HCT116 (cell line): ENCODE measurements around the gene GCGR. TPM values are rescaled to one million over a fixed set of nuclear protein-coding genes. Genes with fewer than 3 reads are reported as not detected.

ENCODE experiments used
- ATAC-seq: fragments of 200-7000 bp; cut with Tn5 transposase; 2 replicates; pipeline ENCODE4 v1.9.1; 2020; ENCODE audit warnings: mild to moderate bottlenecking, moderate library complexity
- BruUV-seq: library from RNA; stranded (reverse); fragments of 400-500 nt; replicated peaks from 2 replicates; lab custom pipeline; 2021; lab: Mats Ljungman, UMichigan
- CTCF ChIA-PET: fragments of 300-600 bp; sonication (Branson Sonifier 250); formaldehyde crosslinking; loops from one replicate; lab custom pipeline; 2021; ENCODE audit warnings: antibody characterized with exemption; lab: Charles Lee
- POLR2A ChIA-PET: fragments of 300-600, 350-600 bp; sonication (Branson Sonifier 250); formaldehyde crosslinking; loops from one replicate; lab custom pipeline; 2021; ENCODE audit warnings: antibody characterized with exemption; lab: Charles Lee
- RAD21 ChIA-PET, 2 experiments: fragments of 300-600 bp; sonication (Branson Sonifier 250); formaldehyde crosslinking; loops; one replicate each; lab custom pipeline; 2023; ENCODE audit warnings: low total read pairs in 2 of 2; ENCODE audit not compliant: uncharacterized antibody in 2 of 2, unreplicated experiment in 2 of 2, low non-redundant PET in 1 of 2; lab: Charles Lee
- DNase-seq: peaks from one replicate; pipeline ENCODE4 v3.0.0-alpha.2; 2010; ENCODE audit warnings: low read depth, low spot score
- H2AFZ ChIP-seq: fragments of 200-600 bp; shearing (Covaris generic), sonication (generic); 2 replicates; pipeline ENCODE4 v1.6.1; 2017; ENCODE audit warnings: low read depth, mixed run types, mixed read lengths, antibody characterized with exemption, low read length; ENCODE audit not compliant: poor library complexity, severe bottlenecking
- H3K27ac ChIP-seq: 2 replicates; pipeline ENCODE4 v1.5.1; 2012; ENCODE audit warnings: low read depth, low read length
- H3K27me3 ChIP-seq: fragments of 200-600 bp; sonication (generic); 2 replicates; pipeline ENCODE4 v1.6.1; 2016; ENCODE audit warnings: mixed run types, low read length, mixed read lengths; ENCODE audit not compliant: insufficient read depth
- H3K36me3 ChIP-seq, 2 experiments: fragments of 200-500 bp in 1 of 2; fragments of 200-600 bp in 1 of 2; sonication (Bioruptor generic) in 1 of 2; sonication (generic) in 1 of 2; 2 replicates each; pipeline versions ENCODE4 v1.5.1 to v1.6.1; 2014 to 2016; ENCODE audit warnings: low read length in 2 of 2, inconsistent platforms in 1 of 2, mixed read lengths in 1 of 2, mixed run types in 1 of 2; ENCODE audit not compliant: insufficient read depth in 2 of 2, control insufficient read depth in 1 of 2
- H3K4me1 ChIP-seq, 2 experiments: fragments of 200-600 bp in 1 of 2; sonication (generic) in 1 of 2; 2 replicates each; pipeline versions ENCODE4 v1.5.1 to v1.6.1; 2012 to 2017; ENCODE audit warnings: low read length in 2 of 2, inconsistent platforms in 1 of 2, mild to moderate bottlenecking in 1 of 2, mixed read lengths in 1 of 2, mixed run types in 1 of 2, moderate library complexity in 1 of 2; ENCODE audit not compliant: insufficient read depth in 2 of 2, control insufficient read depth in 1 of 2
- H3K4me2 ChIP-seq: fragments of 200-600 bp; sonication (generic); 2 replicates; pipeline ENCODE4 v1.6.1; 2017; ENCODE audit warnings: mixed run types, low read length, mixed read lengths
- H3K4me3 ChIP-seq, 2 experiments: fragments of 200-600 bp in 1 of 2; sonication (generic) in 1 of 2; replicated peaks in 1 of 2; 2 replicates each; pipeline ENCODE4 v1.5.1; 2011 to 2016; ENCODE audit warnings: low read length in 2 of 2, control low read depth in 1 of 2, low read depth in 1 of 2, mild to moderate bottlenecking in 1 of 2, mixed read lengths in 1 of 2, mixed run types in 1 of 2
- H3K79me2 ChIP-seq: fragments of 200-600 bp; sonication (generic); 2 replicates; pipeline ENCODE4 v1.6.1; 2017; ENCODE audit warnings: mild to moderate bottlenecking, mixed run types, low read length, moderate library complexity, mixed read lengths; ENCODE audit not compliant: insufficient read depth
- H3K9ac ChIP-seq: fragments of 200-600 bp; sonication (generic); 2 replicates; pipeline ENCODE4 v1.6.1; 2016; ENCODE audit warnings: low read length, mixed read lengths
- H3K9me2 ChIP-seq: fragments of 200-600 bp; sonication (generic), shearing (Covaris generic); 2 replicates; pipeline ENCODE4 v1.6.1; 2017; ENCODE audit warnings: mixed run types, mild to moderate bottlenecking, moderate library complexity; ENCODE audit not compliant: insufficient read depth
- H3K9me3 ChIP-seq, 2 experiments: fragments of 200-500 bp in 1 of 2; fragments of 200-600 bp in 1 of 2; sonication (Bioruptor generic) in 1 of 2; sonication (generic) in 1 of 2; 2 replicates each; pipeline ENCODE4 v1.6.1; 2014 to 2017; ENCODE audit warnings: low read length in 2 of 2, mixed read lengths in 2 of 2, inconsistent platforms in 1 of 2, low read depth in 1 of 2, mild to moderate bottlenecking in 1 of 2, mixed run types in 1 of 2, moderate library complexity in 1 of 2; ENCODE audit not compliant: control insufficient read depth in 1 of 2, insufficient read depth in 1 of 2
- H4K20me1 ChIP-seq: fragments of 200-600 bp; sonication (generic), shearing (Covaris generic); 2 replicates; pipeline ENCODE4 v1.6.1; 2017; ENCODE audit warnings: mixed run types, mild to moderate bottlenecking, moderate library complexity; ENCODE audit not compliant: insufficient read depth
- EZH2phosphoT487 ChIP-seq: fragments of 200-600 bp; IDR thresholded peaks from 2 replicates; pipeline ENCODE4 v1.6.1; 2018; ENCODE audit warnings: antibody characterized with exemption, borderline replicate concordance
- RAD21 ChIP-seq: IDR thresholded peaks from 2 replicates; pipeline ENCODE4 v1.6.1; 2012; ENCODE audit warnings: low read depth, mild to moderate bottlenecking
- SRF ChIP-seq: IDR thresholded peaks from 2 replicates; pipeline ENCODE4 v1.6.1; 2012; ENCODE audit warnings: low read depth
- intact Hi-C: fragments of 100-400 bp; cut with micrococcal nuclease; formaldehyde crosslinking; loops from 2 replicates; pipeline ENCODE4 v1.10.0; 2022
- total RNA-seq: library from RNA; stranded (reverse); gene quantifications from one replicate; pipeline ENCODE4 v1.2.1, GENCODE V29; 2021; ENCODE audit not compliant: unreplicated experiment
- TF ChIP-seq, protein P1 (sequence below): IDR thresholded peaks from 2 replicates; pipeline ENCODE4 v1.6.1; 2012; ENCODE audit warnings: low read depth
- TF ChIP-seq, protein P2 (sequence below), 3 experiments: fragments of 200-600 bp in 1 of 3; sonication (generic) in 1 of 3; IDR thresholded peaks in 2 of 3; conservative IDR thresholded peaks in 1 of 3; 2 replicates each; pipeline ENCODE4 v1.5.1; 2012 to 2017; ENCODE audit warnings: low read depth in 2 of 3, low read length in 2 of 3, antibody characterized with exemption in 1 of 3, borderline replicate concordance in 1 of 3, control low read depth in 1 of 3, mild to moderate bottlenecking in 1 of 3, mixed read lengths in 1 of 3, mixed run types in 1 of 3, moderate library complexity in 1 of 3; ENCODE audit not compliant: insufficient read depth in 1 of 3

The GCGR gene
- total RNA-seq, 1 experiment from 2014 or later = not detected

GRCh38 chr17:81858170-81858966 lies 54.4 kb downstream of the GCGR start:
- TF ChIP-seq SRF (no peak), EZH2phosphoT487 (no peak), RAD21 (no peak)
- TF ChIP-seq, protein P1, sequence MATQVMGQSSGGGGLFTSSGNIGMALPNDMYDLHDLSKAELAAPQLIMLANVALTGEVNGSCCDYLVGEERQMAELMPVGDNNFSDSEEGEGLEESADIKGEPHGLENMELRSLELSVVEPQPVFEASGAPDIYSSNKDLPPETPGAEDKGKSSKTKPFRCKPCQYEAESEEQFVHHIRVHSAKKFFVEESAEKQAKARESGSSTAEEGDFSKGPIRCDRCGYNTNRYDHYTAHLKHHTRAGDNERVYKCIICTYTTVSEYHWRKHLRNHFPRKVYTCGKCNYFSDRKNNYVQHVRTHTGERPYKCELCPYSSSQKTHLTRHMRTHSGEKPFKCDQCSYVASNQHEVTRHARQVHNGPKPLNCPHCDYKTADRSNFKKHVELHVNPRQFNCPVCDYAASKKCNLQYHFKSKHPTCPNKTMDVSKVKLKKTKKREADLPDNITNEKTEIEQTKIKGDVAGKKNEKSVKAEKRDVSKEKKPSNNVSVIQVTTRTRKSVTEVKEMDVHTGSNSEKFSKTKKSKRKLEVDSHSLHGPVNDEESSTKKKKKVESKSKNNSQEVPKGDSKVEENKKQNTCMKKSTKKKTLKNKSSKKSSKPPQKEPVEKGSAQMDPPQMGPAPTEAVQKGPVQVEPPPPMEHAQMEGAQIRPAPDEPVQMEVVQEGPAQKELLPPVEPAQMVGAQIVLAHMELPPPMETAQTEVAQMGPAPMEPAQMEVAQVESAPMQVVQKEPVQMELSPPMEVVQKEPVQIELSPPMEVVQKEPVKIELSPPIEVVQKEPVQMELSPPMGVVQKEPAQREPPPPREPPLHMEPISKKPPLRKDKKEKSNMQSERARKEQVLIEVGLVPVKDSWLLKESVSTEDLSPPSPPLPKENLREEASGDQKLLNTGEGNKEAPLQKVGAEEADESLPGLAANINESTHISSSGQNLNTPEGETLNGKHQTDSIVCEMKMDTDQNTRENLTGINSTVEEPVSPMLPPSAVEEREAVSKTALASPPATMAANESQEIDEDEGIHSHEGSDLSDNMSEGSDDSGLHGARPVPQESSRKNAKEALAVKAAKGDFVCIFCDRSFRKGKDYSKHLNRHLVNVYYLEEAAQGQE = no peak
- TF ChIP-seq, protein P2, sequence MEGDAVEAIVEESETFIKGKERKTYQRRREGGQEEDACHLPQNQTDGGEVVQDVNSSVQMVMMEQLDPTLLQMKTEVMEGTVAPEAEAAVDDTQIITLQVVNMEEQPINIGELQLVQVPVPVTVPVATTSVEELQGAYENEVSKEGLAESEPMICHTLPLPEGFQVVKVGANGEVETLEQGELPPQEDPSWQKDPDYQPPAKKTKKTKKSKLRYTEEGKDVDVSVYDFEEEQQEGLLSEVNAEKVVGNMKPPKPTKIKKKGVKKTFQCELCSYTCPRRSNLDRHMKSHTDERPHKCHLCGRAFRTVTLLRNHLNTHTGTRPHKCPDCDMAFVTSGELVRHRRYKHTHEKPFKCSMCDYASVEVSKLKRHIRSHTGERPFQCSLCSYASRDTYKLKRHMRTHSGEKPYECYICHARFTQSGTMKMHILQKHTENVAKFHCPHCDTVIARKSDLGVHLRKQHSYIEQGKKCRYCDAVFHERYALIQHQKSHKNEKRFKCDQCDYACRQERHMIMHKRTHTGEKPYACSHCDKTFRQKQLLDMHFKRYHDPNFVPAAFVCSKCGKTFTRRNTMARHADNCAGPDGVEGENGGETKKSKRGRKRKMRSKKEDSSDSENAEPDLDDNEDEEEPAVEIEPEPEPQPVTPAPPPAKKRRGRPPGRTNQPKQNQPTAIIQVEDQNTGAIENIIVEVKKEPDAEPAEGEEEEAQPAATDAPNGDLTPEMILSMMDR (IDR thresholded peaks at IDR 0.05 in 2 of 3, conservative IDR thresholded peaks at IDR 0.05 in 1 of 3; ENCODE audit: borderline replicate concordance in 1 of 3, insufficient read depth in 1 of 3, low read depth in 2 of 3, low read length in 2 of 3) = no peak
- Histone ChIP-seq H3K4me1 (peaks cover 14 to 37% of the 10 kb centered on the region in 2 experiments), H3K9me3 (no peaks in the 10 kb centered on the region), H3K9ac (peak overlapping the region; percentile 94), H3K27me3 (no peaks in the 10 kb centered on the region), H4K20me1 (peaks cover 6% of the 10 kb centered on the region; the same call in 1 of the 2 replicates), H3K4me2 (peak overlapping the region; percentile 95), H2AFZ (no peak overlapping the region), H3K36me3 (peaks cover 44 to 63% of the 10 kb centered on the region in 2 experiments), H3K79me2 (peaks cover 93% of the 10 kb centered on the region), H3K27ac (peak overlapping the region; percentile 94; the same call in 1 of the 2 replicates), H3K9me2 (no peaks in the 10 kb centered on the region), H3K4me3 (peak overlapping the region; percentile 81 to 92; a peak in 3 of 4 replicates)
- ChIA-PET POLR2A (interaction anchor here (1.2 kb wide), 1 partner anchor 25 kb away, joined by 3 read pairs; the partner anchor contains the start of gene MCRIP1), CTCF (no interaction called here), RAD21 (no interaction called here)
- ATAC-seq (no peak), DNase-seq (no peak)
- BruUV-seq = no TSS peak
- intact Hi-C loops = no loop called here
